ENCODE data around the gene PPP1R13B. TPM values are rescaled to one million over a fixed set of nuclear protein-coding genes. Genes with fewer than 3 reads are reported as not detected.

The PPP1R13B gene
- total RNA-seq, 3 donors from 2014 or later: 6.4 to 21.8 (median 18.4) TPM

DNA sequence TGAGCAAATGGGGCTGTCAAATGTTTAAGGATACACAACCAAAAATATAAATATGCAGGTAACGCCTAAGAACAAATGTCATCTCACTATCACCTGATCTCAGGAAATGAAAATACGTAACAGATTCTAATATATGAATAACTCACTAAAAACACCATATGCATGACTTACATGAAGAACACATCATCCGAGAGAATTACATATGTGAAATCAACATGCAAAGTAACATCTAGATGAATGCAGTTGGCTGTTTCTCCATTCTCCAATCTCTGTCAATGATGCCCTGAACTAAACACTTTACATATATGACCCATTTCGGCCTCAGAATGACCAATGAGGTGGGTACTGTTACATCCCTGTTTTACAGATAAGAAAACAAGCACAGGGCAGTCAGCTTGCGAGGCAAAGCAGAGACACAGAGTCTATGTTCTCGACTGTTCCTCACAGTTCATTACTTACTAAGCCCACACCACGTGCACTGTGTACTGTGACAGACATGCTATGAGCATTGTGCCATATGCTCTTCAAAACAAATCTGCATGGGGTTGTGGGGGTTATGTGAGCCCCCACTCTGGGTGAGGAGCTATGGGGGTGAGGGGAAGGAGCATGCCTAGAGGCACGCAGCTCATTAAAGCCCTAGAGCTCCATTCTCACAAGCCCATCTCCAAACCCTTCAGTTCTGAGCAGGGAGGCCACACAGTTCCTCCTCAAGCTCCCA lies 89.2 kb downstream of the PPP1R13B start:
- intact Hi-C loops (cut with DNase I; ENCODE audit: low total_unique reads): no loop called here
- Histone ChIP-seq H3K4me1 (no peaks in the 10 kb centered on the region), H3K27ac (no peak overlapping the region), H3K36me3 (no peaks in the 10 kb centered on the region), H3K4me3 (no peak overlapping the region), H3K9me3 (no peaks in the 10 kb centered on the region), H3K27me3 (no peaks in the 10 kb centered on the region)
- no peak for DNase-seq (ENCODE audit: low spot score in 2 of 2)
- TF ChIP-seq POLR2AphosphoS5 (IDR thresholded peaks at IDR 0.05) (no peak), POLR2A (IDR thresholded peaks at IDR 0.05) (no peak)
- TF ChIP-seq, protein P1, sequence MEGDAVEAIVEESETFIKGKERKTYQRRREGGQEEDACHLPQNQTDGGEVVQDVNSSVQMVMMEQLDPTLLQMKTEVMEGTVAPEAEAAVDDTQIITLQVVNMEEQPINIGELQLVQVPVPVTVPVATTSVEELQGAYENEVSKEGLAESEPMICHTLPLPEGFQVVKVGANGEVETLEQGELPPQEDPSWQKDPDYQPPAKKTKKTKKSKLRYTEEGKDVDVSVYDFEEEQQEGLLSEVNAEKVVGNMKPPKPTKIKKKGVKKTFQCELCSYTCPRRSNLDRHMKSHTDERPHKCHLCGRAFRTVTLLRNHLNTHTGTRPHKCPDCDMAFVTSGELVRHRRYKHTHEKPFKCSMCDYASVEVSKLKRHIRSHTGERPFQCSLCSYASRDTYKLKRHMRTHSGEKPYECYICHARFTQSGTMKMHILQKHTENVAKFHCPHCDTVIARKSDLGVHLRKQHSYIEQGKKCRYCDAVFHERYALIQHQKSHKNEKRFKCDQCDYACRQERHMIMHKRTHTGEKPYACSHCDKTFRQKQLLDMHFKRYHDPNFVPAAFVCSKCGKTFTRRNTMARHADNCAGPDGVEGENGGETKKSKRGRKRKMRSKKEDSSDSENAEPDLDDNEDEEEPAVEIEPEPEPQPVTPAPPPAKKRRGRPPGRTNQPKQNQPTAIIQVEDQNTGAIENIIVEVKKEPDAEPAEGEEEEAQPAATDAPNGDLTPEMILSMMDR (IDR thresholded peaks at IDR 0.05): no peak

DNA sequence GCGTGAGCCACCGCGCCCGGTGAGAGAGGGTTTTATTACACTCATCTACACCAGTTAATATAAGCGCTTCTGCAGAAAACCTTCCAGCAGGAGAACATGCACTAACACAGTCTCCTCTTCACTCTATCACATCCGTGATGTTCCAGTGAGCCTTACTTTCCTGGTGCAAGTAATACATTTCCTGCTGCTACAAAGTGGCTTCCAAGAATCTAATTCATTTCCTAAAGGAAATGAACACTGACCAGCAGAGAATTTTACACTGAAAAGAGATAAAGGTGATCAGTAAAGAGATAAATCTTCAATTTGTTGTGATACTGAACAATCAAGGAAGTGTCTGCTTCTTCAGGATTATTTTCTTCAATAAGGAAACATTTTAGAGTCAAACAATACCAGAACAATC lies 92.3 kb downstream of the PPP1R13B start:
- TF ChIP-seq, protein P1 (IDR thresholded peaks at IDR 0.05): no peak
- no peak for TF ChIP-seq POLR2A (IDR thresholded peaks at IDR 0.05)
- no peak for TF ChIP-seq POLR2AphosphoS5 (IDR thresholded peaks at IDR 0.05)
- intact Hi-C loops (cut with DNase I; ENCODE audit: low total_unique reads): no loop called here
- H3K4me1 ChIP-seq: no peaks in the 10 kb centered on the region
- no peaks in the 10 kb centered on the region for H3K27me3 ChIP-seq
- H3K27ac ChIP-seq: no peak overlapping the region
- no peak overlapping the region for H3K4me3 ChIP-seq
- H3K36me3 ChIP-seq: no peaks in the 10 kb centered on the region
- H3K9me3 ChIP-seq: no peaks in the 10 kb centered on the region
- DNase-seq (ENCODE audit: low spot score in 2 of 2): no peak

DNA sequence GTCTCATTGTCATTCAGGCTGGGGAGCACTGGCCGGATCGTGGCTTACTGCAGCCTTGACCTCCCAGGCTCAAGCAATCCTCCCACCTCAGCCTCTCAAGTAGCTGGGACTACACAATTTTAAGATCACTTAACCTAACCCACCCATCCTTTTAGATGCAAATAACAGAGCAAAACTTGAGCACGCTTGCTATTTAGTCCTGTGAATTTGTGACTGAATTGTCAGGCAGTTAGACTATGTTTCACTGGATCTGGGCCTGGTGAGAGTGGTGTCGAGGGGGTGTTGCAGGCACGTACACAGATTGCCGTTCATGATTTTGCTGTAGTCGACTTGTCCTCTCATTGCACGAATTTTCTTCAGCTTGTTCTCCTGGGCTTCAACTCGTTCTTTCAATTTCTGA lies 93.6 kb downstream of the PPP1R13B start:
- Histone ChIP-seq H3K27ac (no peak overlapping the region), H3K36me3 (no peaks in the 10 kb centered on the region), H3K4me1 (no peaks in the 10 kb centered on the region), H3K27me3 (no peaks in the 10 kb centered on the region), H3K4me3 (no peak overlapping the region), H3K9me3 (no peaks in the 10 kb centered on the region)
- TF ChIP-seq POLR2A (IDR thresholded peaks at IDR 0.05): no peak
- intact Hi-C loops (cut with DNase I; ENCODE audit: low total_unique reads): no loop called here
- no peak for DNase-seq (ENCODE audit: low spot score in 2 of 2)

DNA sequence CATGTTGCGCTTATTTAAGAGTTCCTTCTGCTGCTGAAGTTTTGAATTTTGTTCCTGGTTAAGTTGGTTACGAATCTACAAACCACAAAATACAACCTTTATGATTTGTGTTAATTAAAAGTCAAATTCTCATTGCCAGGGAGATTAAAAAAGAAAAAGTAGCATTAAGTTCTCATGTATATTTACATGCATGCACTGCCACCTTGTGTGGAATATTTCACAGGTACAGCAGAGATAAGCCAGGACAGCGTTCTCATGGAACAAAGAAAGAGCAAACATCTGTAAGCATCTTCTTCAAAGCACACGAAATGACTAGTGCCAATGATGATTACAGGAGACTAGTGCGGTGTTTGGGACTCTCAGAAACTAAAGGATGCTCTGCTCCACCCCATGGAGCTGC lies 97.5 kb downstream of the PPP1R13B start:
- intact Hi-C loops (cut with DNase I; ENCODE audit: low total_unique reads): no loop called here
- Histone ChIP-seq H3K9me3 (no peaks in the 10 kb centered on the region), H3K4me1 (no peaks in the 10 kb centered on the region), H3K4me3 (no peak overlapping the region), H3K27ac (no peak overlapping the region), H3K27me3 (no peaks in the 10 kb centered on the region), H3K36me3 (no peaks in the 10 kb centered on the region)
- TF ChIP-seq POLR2AphosphoS5 (IDR thresholded peaks at IDR 0.05) (no peak), POLR2A (IDR thresholded peaks at IDR 0.05) (no peak)
- TF ChIP-seq, protein P1 (IDR thresholded peaks at IDR 0.05): no peak
- no peak for DNase-seq (ENCODE audit: low spot score in 2 of 2)

DNA sequence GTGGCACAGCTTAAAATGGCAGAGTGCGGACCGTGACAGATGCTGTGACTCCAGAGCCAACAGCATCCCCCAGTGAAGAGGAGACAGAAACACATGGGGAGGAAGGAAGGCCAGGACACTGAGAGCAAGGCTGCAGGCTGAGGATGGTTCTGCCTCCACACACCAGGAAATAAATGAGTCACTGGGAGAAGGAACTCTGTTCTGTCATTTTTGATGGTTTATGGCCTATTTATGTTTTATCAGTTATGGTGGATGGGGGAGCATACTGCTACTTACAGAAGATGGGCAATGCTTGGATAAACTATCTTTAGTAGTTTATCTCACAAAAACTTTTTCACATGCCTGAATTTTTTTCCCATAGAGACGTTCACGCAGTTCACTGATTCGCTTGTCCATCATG lies 97.9 kb downstream of the PPP1R13B start:
- Histone ChIP-seq H3K9me3 (no peaks in the 10 kb centered on the region), H3K27ac (no peak overlapping the region), H3K4me1 (no peaks in the 10 kb centered on the region), H3K4me3 (no peak overlapping the region), H3K27me3 (no peaks in the 10 kb centered on the region), H3K36me3 (no peaks in the 10 kb centered on the region)
- intact Hi-C loops (cut with DNase I; ENCODE audit: low total_unique reads): no loop called here
- no peak for DNase-seq (ENCODE audit: low spot score in 2 of 2)
- TF ChIP-seq, protein P1 (IDR thresholded peaks at IDR 0.05): no peak
- TF ChIP-seq POLR2AphosphoS5 (IDR thresholded peaks at IDR 0.05) (no peak), POLR2A (IDR thresholded peaks at IDR 0.05) (no peak)

DNA sequence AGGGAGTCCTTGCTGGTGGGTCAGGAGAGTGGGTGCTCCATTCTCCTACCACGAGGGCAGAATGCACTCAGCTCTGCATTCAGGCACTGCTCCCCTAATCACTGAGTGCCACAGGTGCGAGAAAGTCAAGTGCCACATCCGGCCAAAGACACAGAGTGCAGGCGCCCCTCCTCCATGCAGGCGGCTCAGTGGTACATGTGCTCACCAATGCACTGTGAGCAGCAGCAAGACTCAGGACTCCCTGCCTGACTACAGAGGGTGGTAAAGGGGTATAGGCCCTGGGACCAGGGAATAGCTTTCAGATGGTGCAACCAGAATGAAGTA lies 98.9 kb downstream of the PPP1R13B start:
- Histone ChIP-seq H3K4me1 (no peaks in the 10 kb centered on the region), H3K4me3 (no peak overlapping the region), H3K36me3 (no peaks in the 10 kb centered on the region), H3K27ac (no peak overlapping the region), H3K27me3 (no peaks in the 10 kb centered on the region), H3K9me3 (no peaks in the 10 kb centered on the region)
- DNase-seq (ENCODE audit: low spot score in 2 of 2): no peak
- no peak for TF ChIP-seq POLR2A (IDR thresholded peaks at IDR 0.05)
- no peak for TF ChIP-seq POLR2AphosphoS5 (IDR thresholded peaks at IDR 0.05)
- TF ChIP-seq, protein P1 (IDR thresholded peaks at IDR 0.05): no peak
- intact Hi-C loops (cut with DNase I; ENCODE audit: low total_unique reads): no loop called here

Measured in breast epithelium (tissue), 4 donors.